ENCODE data around the gene GLCE. TPM values are rescaled to one million over a fixed set of nuclear protein-coding genes. Genes with fewer than 3 reads are reported as not detected.

GLCE gene
- total RNA-seq, 1 donor from 2014 or later, result 2.5 TPM

DNA sequence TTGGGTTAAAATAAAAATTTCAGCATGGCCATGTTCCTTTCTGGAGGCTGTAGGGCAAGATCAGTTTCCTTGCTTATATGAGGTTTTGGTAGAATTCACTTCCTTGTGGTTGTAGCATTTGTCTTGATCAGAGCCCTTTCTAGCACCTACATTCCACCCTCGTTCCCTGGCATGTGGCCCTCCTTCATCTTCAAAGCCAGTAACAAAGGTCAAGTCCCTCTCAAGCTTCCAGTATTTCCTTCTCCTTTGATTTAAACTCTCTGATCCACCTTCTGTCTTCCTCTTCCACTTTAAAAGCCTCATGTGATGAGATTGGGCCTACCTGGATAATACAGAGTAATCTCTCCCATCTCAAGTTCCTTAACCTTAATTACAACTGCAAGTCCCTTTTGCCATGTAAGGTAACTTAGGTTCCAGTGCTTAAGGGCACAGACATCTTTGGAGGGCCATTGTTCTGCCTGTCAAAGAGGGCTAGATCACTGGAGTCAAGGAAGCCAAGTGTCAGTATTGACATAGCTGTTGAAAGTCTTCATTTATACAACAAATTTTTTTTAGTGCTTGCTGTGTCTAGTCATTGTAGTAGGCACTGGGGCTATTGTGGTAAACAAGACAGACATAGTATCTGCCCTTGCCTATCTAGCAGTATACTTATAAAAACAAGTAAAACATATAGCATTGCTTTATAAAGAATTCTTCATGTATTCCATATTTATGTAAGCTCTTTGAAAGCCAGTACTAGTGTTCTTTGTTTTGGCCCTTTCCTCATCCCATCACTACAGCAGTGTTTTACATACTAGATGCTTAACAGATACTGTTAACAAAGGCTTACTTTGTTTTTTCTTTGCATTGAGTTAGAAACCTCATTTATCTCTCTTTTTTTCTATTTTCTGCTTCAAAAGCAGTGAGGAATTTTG lies 40.7 kb downstream of the GLCE start:
- intact Hi-C loops (cut with micrococcal nuclease), result no loop called here

DNA sequence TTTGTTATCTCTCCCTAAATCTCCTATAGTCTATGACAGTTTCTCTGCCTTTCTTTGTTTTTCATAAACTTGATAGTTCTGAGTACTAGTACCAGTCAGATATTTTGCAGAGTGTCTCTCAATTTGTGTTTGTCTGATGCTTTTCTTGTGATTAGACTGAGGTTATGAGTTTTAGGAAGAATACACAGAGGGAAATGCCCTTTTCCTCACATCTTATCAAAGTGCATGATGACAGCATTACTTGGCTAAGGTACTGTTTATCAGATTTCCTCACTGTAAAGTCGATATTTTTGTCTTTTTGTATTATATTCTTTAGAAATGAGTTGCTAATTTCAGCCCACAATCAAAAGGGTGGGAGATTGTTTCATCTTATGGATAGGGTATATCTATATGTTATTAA lies 45.6 kb downstream of the GLCE start:
- intact Hi-C loops (cut with micrococcal nuclease), result no loop called here

DNA sequence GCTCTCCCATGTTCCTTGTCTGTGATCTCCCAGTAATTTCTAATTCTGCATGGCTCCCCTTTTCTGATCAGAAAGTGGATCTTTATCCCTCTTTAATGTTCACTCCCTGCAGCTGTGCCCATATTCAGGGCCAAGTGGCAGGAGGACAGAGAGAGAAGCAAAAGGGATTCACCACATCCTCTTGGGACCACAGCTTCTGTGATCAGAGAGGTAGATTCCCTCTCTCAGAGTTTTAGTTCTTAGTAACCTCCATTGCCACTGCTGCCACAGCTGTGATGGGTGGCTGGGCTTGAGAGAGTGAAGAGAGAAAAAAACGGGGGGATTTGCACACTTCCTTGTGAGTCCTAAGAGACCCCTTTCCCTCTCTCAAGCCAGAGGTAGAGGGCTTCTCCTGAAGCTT lies 49.2 kb downstream of the GLCE start:
- intact Hi-C loops (cut with micrococcal nuclease), result no loop called here

- intact Hi-C loops (cut with micrococcal nuclease), result no loop called here
These were observed 50.1 kb downstream of the GLCE start for GRCh38 chr15:69210574-69210973.

DNA sequence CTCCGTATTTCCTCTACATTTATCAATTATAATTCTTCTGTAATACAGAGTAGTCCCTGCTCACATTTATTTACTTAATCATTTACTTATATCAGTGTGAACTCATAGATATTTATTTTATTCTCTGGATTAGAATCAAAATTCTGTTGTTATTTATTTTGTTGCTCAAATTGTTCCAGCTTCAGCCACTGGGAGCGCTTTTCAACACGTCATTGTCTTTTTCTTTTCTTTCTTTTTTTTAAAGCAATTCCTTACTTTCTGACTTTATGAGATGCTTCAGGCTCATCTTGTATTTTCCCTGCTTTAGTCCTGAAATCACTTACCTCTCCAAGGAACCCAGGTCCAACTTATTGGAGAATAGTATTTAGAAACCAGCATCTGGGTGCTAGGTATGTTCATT lies 53.4 kb downstream of the GLCE start:
- intact Hi-C loops (cut with micrococcal nuclease), result no loop called here

- intact Hi-C loops (cut with micrococcal nuclease), result no loop called here
These were observed 55.0 kb downstream of the GLCE start for GRCh38 chr15:69215314-69216035.

GRCh38 chr15:69217381-69217780 lies 56.9 kb downstream of the GLCE start:
- intact Hi-C loops (cut with micrococcal nuclease), result no loop called here

DNA sequence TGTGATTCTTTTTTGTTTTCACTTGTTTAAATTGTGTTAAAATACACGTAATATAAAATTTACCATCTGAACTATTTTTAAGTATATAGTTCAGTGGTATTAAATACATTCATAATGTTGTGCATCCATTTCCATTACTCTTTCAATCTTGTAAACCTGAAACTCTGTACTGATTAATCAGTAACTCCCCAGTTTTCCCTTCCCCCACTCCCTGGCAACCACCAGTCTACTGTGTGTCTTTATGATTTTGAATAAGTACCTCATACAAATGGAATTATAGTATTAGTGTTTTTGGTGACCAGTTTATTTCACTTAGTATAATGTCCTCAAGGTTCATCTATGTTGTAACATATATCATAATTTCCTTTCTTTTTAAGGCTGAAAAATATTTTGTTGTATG lies 59.3 kb downstream of the GLCE start:
- intact Hi-C loops (cut with micrococcal nuclease), result no loop called here

DNA sequence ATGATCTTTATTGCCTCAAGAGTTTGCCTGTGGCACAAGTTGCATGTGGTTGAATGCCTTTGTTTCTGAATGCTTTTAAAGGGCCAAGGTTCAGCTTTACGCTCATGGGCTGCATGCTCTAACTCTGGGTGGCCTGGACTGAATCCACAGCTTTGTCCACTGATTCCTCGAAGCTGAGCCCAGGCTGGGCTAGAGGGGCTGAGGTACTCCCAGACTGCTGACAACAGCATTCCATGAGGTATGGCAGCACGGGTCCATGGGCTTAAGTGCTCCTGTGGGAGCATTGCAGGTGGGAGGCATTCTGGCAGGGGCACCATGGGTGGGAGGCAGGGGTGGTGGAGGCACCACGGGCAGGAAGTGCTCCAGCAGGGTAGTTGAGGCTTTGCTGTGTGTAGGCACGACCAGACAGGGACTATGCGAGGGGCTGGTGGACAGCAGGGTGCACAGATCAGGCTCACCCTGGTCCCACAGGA lies 61.6 kb downstream of the GLCE start:
- intact Hi-C loops (cut with micrococcal nuclease), result no loop called here

DNA sequence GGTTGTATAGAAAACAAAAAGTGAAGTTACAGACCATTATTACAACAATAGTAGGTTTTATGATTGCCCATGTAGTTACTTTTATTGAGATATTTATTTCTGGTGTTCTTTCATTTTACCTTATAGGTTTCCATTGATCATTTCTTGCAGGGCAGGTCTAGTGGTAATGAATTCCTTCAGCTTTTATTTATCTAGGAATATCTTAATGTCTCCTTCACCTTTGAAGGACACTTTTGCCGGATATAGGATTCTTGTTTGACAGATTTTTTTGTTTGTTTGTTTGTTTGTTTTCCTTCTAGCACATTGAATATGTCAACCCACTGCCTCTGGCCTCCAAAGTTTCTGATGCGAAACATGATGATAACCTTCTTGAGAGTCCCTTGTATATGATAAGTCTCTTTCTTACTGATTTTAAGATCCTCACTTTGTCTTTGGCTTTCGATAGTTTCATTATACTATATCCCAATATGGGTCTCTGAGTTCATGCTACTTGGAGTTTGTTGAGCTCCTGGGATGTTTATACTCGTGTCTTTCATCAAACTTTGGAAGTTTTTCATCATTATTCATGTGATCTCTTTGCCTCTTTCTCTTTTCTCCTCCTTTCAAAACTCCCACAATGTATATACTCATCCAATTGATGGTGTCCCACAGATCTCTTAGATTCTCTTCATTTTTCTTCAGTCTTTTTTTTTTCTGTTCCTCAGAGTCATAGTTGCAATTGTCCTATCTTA lies 62.8 kb downstream of the GLCE start:
- intact Hi-C loops (cut with micrococcal nuclease), result no loop called here

- intact Hi-C loops (cut with micrococcal nuclease), result no loop called here
These were observed 63.9 kb downstream of the GLCE start for GRCh38 chr15:69224383-69224782.

DNA sequence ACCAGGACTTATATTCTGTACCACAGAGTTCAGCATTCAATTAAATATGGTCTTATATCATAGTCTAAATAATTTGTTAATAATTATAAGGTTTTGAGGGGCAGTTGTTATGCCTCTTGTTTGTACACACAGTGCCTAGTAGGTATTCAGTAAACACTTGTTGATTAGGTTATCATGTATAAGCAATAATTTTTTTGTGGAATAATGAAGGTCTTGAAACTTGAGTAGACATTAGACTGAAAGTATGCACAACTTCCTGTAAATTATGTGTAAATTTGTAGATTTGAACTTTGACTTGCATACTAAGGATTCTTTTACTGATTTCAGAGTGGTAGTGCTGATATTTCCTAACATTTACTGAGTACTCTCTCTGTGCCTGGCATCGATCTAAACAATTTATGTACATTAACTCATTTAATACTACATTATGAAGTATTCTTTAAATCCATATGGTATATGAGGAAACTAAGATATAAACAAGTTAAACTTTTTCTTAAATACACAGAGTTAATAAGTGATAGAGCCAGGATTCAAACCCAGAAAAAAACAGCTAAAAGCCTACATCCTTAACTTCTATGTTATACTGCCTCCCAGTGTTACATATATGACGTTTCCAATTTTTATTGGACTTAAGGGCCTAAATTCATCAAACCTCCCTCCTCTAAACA lies 65.1 kb downstream of the GLCE start:
- intact Hi-C loops (cut with micrococcal nuclease), result no loop called here

- intact Hi-C loops (cut with micrococcal nuclease), result no loop called here
These were observed 65.6 kb downstream of the GLCE start for GRCh38 chr15:69226023-69226355.

- intact Hi-C loops (cut with micrococcal nuclease), result no loop called here
These were observed 71.7 kb downstream of the GLCE start for GRCh38 chr15:69232144-69232543.

DNA sequence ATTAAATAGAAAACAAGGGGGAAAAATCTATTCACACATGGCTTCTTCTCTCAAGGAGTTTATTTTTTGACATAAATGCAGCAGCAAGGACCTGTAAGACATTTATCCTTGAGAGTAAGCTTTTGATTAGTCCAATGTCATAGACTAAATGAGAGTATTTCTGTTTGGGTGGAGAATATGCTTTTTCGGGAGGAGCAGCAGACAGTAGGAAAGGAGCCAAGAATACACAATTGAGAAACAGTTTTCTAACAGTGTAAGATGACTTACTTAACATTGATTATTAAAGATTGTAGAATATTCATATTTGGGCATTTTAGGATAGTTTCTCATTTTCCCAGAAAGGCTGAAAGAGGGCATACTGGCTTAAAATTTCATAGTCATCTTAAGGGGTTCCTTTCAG lies 72.3 kb downstream of the GLCE start:
- intact Hi-C loops (cut with micrococcal nuclease), result no loop called here

DNA sequence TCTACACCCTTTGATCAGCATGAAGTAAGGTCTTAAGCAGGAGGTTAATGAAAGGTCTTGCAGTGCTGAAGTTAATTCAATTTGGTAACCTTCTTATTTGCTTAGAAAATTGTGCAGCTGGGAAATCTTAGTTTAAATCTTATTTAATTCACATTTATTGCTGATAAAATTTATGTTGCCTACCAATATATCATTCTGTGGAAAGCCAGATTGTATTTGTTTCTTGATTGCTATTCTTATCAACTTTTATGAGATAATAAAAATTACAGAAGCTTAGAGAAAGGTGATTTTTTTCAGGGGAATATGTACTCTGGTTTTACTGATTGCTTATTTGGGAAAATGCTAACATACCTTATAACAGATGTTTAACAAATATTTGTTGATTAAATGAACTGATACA lies 74.2 kb downstream of the GLCE start:
- intact Hi-C loops (cut with micrococcal nuclease), result no loop called here

GRCh38 chr15:69236505-69236904 lies 76.1 kb downstream of the GLCE start:
- intact Hi-C loops (cut with micrococcal nuclease), result no loop called here

- intact Hi-C loops (cut with micrococcal nuclease), result no loop called here
These were observed 77.3 kb downstream of the GLCE start for GRCh38 chr15:69237718-69238117.

DNA sequence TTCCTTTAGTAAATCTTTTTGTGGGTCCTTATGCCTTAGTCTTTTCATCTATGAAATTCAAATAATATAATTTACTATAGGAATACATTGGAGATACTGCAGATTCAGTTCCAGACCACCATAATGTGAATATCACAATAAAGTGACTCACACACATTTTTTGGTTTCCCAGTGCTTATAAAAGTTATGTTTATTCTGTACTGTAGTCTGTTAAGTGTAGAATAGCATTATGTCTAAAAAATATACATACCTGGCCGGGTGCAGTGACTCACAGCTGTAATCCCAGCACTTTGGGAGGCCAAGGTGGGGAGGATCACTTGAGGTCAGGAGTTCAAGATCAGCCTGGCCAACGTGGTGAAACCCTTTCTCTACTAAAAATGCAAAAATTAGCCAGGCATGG lies 84.4 kb downstream of the GLCE start:
- intact Hi-C loops (cut with micrococcal nuclease), result no loop called here

DNA sequence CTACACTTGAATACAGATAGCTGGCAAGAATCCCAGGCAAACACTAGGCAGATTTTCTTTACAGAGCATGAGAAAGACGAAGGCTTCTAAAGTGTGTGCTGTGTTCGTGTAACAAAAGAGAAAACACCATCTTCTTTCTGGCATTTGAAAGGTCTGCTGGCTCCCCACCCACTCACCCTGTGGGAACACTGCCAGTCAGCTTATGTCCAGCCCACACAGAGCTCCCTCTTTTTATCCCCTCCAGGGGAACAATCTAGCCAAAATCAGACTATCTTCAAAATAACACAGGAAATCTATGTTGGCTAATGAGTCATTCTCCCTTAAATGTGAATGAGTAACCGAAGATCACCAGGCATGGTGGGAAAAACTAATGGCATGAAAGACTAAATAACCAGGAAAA lies 92.7 kb downstream of the GLCE start:
- intact Hi-C loops (cut with micrococcal nuclease), result no loop called here

- intact Hi-C loops (cut with micrococcal nuclease), result loop anchor here (2.0 kb wide), 1 partner anchor 207 kb away; no protein-coding TSS in a partner anchor
These were observed 105.0 kb downstream of the GLCE start for GRCh38 chr15:69265347-69265955.
